Measurements from ENCODE around the gene CTNNA2. TPM values are rescaled to one million over a fixed set of nuclear protein-coding genes. Genes with fewer than 3 reads are reported as not detected.

The CTNNA2 gene
- total and polyA plus RNA-seq, 2 of the 8 experiments (the other 6 are each of a cell fraction or from before 2014, with no cell fraction given) = 3.9 to 9.0 TPM

DNA sequence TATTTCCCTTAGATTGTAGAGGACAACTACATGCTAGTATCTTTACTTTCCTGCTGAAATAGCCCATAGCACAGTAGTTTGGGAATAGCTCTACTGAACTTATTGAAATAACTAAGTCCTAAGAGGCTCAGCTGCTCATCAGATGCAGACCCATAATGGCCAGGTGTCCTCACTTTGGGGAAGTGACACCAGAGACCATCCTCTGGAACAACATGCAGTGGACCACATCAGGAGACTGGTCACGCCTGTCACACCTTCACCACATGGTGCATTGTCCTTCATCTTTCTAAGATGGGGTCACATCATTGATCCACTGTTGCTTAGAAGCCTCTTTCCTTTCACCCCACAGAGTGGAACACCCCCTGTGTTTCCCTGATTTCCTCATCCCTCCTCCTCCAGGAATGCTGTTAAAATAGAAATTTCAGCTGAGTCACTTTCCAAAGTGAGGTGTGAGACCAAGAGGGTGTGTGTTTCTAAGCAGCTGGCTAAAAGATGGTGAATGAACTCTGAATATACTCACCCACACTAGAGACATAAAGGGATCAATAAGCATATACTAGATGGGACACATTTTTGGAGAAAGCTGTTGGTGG, 1006.9 kb downstream of the CTNNA2 start:
- no peak overlapping the region for H4K91ac ChIP-seq (replicated peaks; ENCODE audit: insufficient read length, low read length)
- H4K8ac ChIP-seq (ENCODE audit: extremely low read depth, insufficient read depth, low read length) = no peak overlapping the region
- no peak overlapping the region for H2AK5ac ChIP-seq (ENCODE audit: low read depth, low read length)
- no peak overlapping the region for H3K9ac ChIP-seq (replicated peaks in 1 of 4; ENCODE audit: extremely low read depth in 1 of 4, low read depth in 3 of 4, low read length in 3 of 4)
- DNase-seq (ENCODE audit: low read depth in 1 of 2, low spot score in 2 of 2) (no peak), FAIRE-seq (no peak)
- no peak for TF ChIP-seq RAD21 (IDR thresholded peaks at IDR 0.05 in 1 of 2, conservative IDR thresholded peaks at IDR 0.05 in 1 of 2; ENCODE audit: low read depth in 2 of 2, low read length in 2 of 2)
- TF ChIP-seq SAP30 (IDR thresholded peaks at IDR 0.05; ENCODE audit: insufficient read depth, insufficient replicate concordance, low read length) = no peak
- TF ChIP-seq ATF3 (IDR thresholded peaks at IDR 0.05; ENCODE audit: insufficient read depth, low read depth, low read length) = no peak
- no peak for TF ChIP-seq NANOG (IDR thresholded peaks at IDR 0.05; ENCODE audit: insufficient read depth, low read depth, low read length, poor library complexity, severe bottlenecking)
- no peak for TF ChIP-seq FOSL1 (IDR thresholded peaks at IDR 0.05; ENCODE audit: insufficient read depth, low read depth, low read length)
- TF ChIP-seq EZH2 (IDR thresholded peaks at IDR 0.05; ENCODE audit: low read depth, low read length, severe bottlenecking) = no peak
- TF ChIP-seq BACH1 (IDR thresholded peaks at IDR 0.05; ENCODE audit: low read length) = no peak
- no peak overlapping the region for H3K18ac ChIP-seq (ENCODE audit: extremely low read depth, low read length)
- H3K4me2 ChIP-seq (ENCODE audit: insufficient read depth in 1 of 2, low read depth in 2 of 2, low read length in 2 of 2) = no peak overlapping the region
- H3K23ac ChIP-seq (ENCODE audit: insufficient read length) = no peak overlapping the region
- ChIA-PET POLR2A (ENCODE audit: partially characterized antibody) (no interaction called here), CTCF (ENCODE audit: partially characterized antibody) (interaction anchor here (0.6 kb wide), 1 partner anchor 54 kb away, joined by 3 read pairs; no protein-coding TSS in a partner anchor)
- H3K56ac ChIP-seq (replicated peaks; ENCODE audit: insufficient read length, low read depth, low read length) = no peak overlapping the region
- no peak overlapping the region for H2BK20ac ChIP-seq (ENCODE audit: low read length)
- no peak overlapping the region for H3K4ac ChIP-seq (replicated peaks; ENCODE audit: insufficient read length, low read depth, low read length)
- no peaks in the 10 kb centered on the region for H3K79me1 ChIP-seq (ENCODE audit: low read depth, low read length)
- H2BK12ac ChIP-seq (ENCODE audit: low read depth, low read length) = no peak overlapping the region
- WGBS, 2 experiments (ENCODE audit: extremely low coverage in 1 of 2, insufficient coverage in 1 of 2, insufficient read length in 1 of 2, insufficient replicate concordance in 2 of 2, low coverage in 1 of 2, low lambda C conversion rate in 2 of 2, missing lambda C conversion rate in 1 of 2) = 71% methylated on average over 1 of the region's 1 CpG; no CpG with 5 or more reads in 1 of the 2 experiments
- H3K79me2 ChIP-seq (ENCODE audit: control insufficient read depth in 1 of 2, insufficient read depth in 2 of 2, low read length in 2 of 2) = no peaks in the 10 kb centered on the region
- no peaks in the 10 kb centered on the region for H3K36me3 ChIP-seq (ENCODE audit: control insufficient read depth in 2 of 4, insufficient read depth in 4 of 4, low read length in 3 of 4)
- no peaks in the 10 kb centered on the region for H4K20me1 ChIP-seq (replicated peaks in 1 of 2; ENCODE audit: control insufficient read depth in 1 of 2, insufficient read depth in 2 of 2, low read length in 2 of 2)
- H3K4me1 ChIP-seq (replicated peaks in 1 of 4; ENCODE audit: control insufficient read depth in 3 of 4, insufficient read depth in 4 of 4, low read length in 3 of 4) = peaks cover 0 to 2% (median 0%) of the 10 kb centered on the region in 4 experiments; a peak in 2 of 7 replicates
- H4K5ac ChIP-seq (ENCODE audit: insufficient read length, low read depth, low read length) = no peak overlapping the region
- no peak overlapping the region for H2BK5ac ChIP-seq (ENCODE audit: low read depth, low read length)
- H3K14ac ChIP-seq (ENCODE audit: insufficient read length) = no peak overlapping the region
- H2BK120ac ChIP-seq (replicated peaks; ENCODE audit: low read depth, low read length) = no peak overlapping the region
- no peak overlapping the region for H3K4me3 ChIP-seq (ENCODE audit: extremely low read depth in 1 of 4, insufficient read depth in 2 of 4, low read depth in 3 of 4, low read length in 4 of 4)
- H3K9me3 ChIP-seq (ENCODE audit: insufficient read depth in 2 of 2, low read depth in 1 of 2, low read length in 1 of 2) = no peaks in the 10 kb centered on the region
- H3K23me2 ChIP-seq (ENCODE audit: low read depth, low read length) = no peaks in the 10 kb centered on the region
- H3K27me3 ChIP-seq (replicated peaks in 1 of 4; ENCODE audit: control insufficient read depth in 3 of 4, extremely low read depth in 1 of 4, insufficient read depth in 3 of 4, low read length in 3 of 4) = no peaks in the 10 kb centered on the region
- no peak overlapping the region for H3K27ac ChIP-seq (ENCODE audit: low read depth, low read length)
- H2AFZ ChIP-seq (ENCODE audit: low read length) = no peak overlapping the region
- no peak overlapping the region for H2BK15ac ChIP-seq (ENCODE audit: low read length)

Measured in H1 (cell line).